H54 (cell line): Measurements from ENCODE around the gene ZNF613.
"Not testable (repeated sequence)": the region's sequence is repeated elsewhere in the genome, so short reads cannot be mapped to it uniquely, and the experiment has no call there.

Experiments used
- DNase-seq: peaks from one replicate; pipeline ENCODE4 v3.0.0; 2011; ENCODE audit warnings: low spot score, mixed read lengths; ENCODE audit not compliant: insufficient read length
- FAIRE-seq: peaks from 3 replicates; lab custom pipeline; 2011; peaks lifted over from hg19 to GRCh38; lab: Jason Lieb, UNC
- POLR2A ChIP-seq: IDR thresholded peaks from 2 replicates; pipeline ENCODE4 v1.6.1; 2011; ENCODE audit warnings: low read depth, mild to moderate bottlenecking, low read length

Gene ZNF613

DNA sequence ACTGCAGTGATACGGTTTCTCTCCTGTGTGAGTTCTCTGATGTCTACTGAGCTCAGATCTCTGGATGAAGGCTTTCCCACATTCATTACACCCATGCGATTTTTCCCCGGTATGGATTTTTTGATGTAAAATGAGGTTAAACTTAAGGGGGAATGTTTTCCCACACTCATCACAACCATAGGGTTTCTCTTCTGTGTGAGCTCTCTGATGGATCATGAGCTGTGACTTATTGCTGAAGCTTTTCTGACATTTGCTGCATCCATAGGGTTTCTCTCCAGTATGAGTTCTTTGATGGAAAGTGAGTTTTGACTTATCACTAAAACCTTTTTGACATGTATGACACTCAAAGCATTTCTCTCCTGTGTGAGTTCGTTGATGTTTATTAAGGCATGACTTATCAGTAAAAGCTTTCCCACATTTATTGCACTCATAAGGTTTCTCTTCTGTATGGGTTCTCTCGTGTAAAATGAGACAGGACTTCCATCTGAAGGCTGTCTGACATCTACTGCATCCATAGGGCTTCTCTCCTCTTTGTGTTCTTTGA is 11.9 kb upstream of the ZNF613 start:
- TF ChIP-seq POLR2A = no peak
- DNase-seq (no peak), FAIRE-seq (peak; percentile 20)

DNA sequence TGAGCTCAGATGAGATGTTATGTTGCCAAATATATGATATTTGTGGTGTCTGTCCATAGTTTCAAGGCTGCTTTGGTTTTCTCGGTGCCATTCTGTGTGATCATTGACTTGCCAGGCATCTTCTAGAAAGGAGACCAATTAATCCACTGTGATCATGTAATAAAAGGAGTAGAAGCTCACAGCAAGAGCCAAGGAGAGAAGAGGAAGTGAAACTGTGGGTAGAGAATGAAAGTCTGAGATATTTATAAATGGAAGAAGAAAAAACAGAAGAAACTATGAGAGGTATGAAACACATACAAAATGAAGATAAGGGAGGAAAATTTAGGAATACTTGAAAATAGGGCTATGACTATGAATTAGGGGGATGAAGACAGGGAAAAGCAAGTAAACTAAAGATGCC is 11.1 kb upstream of the ZNF613 start:
- no peak for DNase-seq
- FAIRE-seq = no peak
- TF ChIP-seq POLR2A = no peak

DNA sequence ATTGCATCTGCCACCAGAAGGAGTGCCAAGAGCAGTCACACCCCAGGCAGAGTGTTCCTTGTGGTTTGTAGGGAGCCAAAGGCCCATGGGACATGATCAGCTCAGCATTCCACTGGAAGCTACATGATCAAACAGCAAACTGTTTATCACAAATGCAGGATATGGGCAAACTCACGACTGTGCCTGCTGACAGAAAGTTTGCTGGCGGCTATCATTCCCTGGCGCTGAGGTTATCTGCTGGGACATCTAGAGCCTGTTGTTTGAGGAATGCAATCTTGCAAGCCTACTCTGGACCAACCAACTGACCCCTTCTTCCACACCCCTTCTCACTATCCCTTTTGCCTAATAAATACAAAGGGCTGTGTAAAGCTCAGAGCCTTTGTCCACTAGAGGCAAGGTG is 7.7 kb upstream of the ZNF613 start:
- no peak for FAIRE-seq
- no peak for DNase-seq
- TF ChIP-seq POLR2A = no peak

DNA sequence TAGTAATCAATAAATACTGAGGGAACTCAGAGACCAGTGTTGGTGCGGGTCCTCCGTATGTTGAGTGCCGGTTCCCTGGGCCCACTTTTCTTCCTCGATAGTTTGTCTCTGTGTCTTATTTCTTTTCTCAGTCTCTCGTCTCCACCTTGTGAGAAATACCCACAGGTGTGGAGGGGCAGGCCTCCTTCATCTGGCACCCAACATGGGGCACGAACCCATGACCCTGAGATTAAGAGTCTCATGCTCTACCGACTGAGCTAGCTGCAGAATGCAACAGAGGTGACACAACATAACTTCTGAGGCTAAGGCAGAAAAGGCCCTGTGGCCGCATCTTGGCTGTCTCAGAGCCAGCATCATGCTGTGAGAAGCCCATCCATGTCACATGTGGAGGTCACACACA is 5.3 kb upstream of the ZNF613 start:
- no peak for FAIRE-seq
- TF ChIP-seq POLR2A = no peak
- DNase-seq = no peak

DNA sequence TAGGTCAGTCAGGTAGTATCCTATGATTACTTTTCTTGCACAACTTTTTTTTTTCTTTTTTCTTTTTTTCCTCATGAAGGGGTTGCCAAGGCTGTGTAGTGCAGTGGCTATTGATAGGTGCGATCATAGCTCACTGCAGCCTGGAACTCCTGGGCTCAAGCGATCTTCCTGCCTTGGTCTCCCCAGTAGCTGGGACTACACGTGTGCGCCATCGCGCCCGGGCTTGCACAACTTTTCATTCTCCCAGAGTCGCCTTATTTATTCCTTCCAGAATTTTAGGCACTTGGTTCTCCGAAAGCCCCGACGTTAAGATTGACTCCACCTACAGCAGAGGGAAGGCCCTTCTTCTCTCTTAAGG is 867 bp upstream of the ZNF613 start:
- no peak for DNase-seq
- TF ChIP-seq POLR2A = no peak
- FAIRE-seq = no peak

DNA sequence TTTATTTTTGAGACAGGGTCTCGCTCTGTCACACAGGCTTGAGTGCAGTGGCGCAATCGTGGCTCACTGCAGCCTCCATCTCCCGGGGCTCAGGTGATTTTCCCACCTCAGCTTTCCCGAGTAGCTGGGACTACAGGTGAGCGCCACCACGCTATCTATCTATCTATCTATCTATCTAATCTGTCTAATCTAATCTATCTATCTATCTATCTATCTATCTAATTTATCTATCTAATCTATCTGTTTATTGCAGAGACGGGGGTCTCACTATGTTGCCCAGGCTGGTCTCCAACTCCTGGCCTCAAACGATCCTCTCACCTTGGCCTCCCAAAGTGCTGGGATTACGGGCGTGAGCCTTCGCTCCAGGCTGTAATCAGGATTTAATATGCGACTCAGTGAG is 587 bp downstream of the ZNF613 start:
- FAIRE-seq (no peak), DNase-seq (no peak)
- no peak for TF ChIP-seq POLR2A

DNA sequence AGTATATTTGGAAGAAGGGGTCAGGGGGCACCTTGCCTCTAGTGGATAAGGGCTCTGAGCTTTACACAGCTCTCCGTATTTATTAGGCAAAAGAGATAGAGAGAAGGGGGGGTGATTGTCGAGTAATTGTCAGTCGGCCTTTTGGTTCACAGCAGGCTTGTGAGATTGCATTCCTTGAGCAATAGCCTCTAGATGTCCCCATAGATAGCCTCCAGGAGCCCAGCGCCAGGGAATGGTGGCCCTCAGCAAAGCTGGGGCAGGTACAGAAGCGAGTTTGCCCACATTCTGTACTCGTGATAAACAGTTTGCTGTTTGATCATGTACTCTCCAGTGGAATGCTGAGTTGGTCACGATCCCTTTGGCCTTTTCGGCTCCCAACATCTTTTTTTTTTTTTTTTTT is 4.6 kb downstream of the ZNF613 start:
- no peak for FAIRE-seq
- no peak for TF ChIP-seq POLR2A
- no peak for DNase-seq

DNA sequence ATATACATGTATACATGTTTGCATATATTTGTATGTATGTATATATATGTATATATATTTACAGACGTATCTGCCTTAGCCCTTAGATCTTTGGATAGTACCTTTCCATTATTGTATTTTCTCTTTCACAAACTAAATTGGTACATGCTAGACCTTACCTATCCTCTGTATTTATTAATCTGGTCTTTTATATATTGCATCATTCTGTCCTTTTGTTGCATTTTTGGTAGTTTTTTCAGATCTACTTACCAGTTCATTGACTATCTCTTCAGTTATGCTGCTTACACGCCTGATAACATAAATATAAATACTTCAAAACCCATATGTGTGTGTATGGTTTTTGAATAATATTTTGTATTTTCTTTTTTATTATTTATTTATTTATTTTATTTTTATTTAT is 11.7 kb downstream of the ZNF613 start:
- TF ChIP-seq POLR2A = no peak
- FAIRE-seq (no peak), DNase-seq (no peak)

DNA sequence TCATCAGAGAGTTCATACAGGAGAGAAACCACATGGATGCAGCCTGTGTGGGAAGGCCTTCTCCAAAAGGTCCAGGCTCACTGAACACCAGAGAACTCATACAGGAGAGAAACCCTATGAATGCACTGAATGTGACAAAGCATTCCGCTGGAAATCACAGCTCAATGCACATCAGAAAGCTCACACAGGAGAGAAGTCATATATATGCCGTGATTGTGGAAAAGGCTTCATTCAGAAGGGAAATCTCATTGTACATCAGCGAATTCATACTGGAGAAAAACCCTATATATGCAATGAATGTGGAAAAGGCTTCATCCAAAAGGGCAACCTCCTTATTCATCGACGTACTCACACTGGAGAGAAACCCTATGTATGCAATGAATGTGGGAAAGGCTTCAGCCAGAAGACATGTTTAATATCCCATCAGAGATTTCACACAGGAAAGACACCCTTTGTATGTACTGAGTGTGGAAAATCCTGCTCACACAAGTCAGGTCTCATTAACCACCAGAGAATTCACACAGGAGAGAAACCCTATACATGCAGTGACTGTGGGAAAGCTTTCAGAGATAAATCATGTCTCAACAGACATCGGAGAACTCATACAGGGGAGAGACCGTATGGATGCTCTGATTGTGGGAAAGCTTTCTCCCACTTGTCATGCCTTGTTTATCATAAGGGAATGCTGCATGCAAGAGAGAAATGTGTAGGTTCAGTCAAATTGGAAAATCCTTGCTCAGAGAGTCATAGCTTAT is 17.7 kb downstream of the ZNF613 start:
- TF ChIP-seq POLR2A = no peak
- DNase-seq (no peak), FAIRE-seq (no peak)

DNA sequence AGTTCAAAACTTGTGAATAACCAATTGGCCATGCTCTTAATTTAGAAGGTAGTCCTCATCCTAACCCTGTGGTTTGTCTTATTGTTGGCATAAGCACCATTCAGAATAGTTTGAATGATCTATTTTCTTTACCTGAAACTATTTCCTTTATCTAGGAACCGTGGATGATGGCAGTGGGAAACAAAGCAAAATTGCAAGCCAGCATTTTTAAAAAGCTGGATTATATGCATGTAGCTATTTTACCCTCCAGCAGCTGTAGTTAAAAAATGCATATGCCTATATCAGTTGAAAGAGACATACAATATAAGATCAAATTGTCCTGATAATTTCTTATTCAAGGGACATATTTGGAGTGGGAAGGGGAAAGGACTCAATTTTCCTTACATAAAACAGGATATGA is 19.3 kb downstream of the ZNF613 start:
- DNase-seq (no peak), FAIRE-seq (no peak)
- no peak for TF ChIP-seq POLR2A

DNA sequence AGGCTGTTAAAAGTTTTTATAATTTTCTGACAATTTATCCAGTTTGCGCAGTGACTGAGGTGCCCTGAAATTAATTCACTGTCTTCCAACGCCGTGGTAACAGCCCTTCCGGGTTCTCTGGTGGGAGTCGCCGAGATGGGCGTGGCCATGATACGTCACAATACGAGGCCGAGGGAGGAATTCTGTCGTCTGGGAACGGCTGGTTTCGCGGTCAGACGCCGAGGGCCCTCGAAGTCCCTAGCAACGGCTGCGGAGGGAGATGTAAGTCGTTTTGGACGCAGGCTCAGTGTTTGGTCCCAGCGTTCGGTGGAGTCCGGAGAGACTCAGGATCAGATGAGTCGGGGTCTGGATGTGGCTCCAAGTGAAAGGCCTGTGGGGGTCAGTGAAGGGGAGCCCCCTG is 21.7 kb downstream of the ZNF613 start:
- no peak for DNase-seq
- no peak for TF ChIP-seq POLR2A
- FAIRE-seq = no peak

DNA sequence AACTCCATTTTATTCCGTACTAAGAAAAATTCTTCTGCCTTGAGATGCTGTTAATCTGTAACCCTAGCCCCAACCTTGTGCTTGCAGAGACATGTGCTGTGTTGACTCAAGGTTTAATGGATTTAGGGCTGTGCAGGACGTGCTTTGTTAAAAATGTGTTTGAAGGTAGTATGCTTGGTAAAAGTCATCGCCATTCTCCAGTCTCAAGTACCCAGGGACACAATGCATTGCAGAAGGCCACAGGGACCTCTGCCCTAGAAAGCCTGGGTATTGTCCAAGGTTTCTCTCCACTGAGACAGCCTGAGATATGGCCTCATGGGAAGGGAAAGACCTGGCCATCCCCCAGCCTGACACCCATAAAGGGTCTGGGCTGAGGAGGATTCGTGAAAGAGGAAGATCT is 30.6 kb downstream of the ZNF613 start:
- not testable (repeated sequence) for FAIRE-seq, DNase-seq

DNA sequence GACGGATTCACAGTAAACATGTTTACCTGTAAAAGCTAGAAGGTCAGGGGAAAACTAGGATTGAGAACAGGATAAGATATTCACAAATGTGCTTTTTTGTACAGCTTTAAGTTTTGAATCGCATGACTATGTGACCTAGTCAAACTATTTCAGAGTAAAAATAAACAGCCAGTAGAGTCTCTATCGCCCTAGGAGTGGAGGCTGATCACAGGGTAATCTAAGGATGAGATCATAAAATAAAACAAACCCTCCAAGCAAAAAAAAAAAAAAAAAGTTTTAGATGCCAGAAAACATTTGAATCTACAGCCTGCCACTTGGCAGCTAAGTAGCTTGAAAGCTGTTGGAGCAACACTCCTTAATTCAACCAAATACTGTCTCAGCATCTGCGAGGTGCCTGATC is 32.5 kb downstream of the ZNF613 start:
- no peak for TF ChIP-seq POLR2A
- FAIRE-seq = no peak
- no peak for DNase-seq

DNA sequence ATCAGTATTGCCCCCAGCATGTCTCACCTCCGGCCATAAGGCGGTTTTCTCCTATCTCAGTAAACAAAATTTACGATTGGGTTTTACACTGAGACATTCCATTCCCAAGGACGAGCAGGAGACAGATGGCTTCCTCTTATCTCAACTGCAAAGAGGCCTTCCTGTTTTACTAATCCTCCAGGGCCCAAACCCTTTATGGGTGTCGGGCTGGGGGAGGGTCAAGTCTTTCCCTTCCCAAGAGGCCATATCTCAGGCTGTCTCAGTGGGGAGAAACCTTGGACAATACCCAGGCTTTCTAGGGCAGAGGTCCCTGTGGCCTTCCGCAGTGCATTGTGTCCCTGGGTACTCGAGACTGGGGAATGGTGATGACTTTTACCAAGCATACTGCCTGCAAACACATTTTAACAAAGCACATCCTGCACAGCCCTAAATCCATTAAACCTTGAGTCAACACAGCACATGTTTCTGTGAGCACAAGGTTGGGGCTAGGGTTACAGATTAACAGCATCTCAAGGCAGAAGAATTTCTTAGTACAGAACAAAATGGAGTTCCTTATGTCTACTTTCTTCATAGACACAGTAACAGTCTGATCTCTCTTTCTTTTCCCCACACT is 33.5 kb downstream of the ZNF613 start:
- FAIRE-seq, DNase-seq: not testable (repeated sequence)

DNA sequence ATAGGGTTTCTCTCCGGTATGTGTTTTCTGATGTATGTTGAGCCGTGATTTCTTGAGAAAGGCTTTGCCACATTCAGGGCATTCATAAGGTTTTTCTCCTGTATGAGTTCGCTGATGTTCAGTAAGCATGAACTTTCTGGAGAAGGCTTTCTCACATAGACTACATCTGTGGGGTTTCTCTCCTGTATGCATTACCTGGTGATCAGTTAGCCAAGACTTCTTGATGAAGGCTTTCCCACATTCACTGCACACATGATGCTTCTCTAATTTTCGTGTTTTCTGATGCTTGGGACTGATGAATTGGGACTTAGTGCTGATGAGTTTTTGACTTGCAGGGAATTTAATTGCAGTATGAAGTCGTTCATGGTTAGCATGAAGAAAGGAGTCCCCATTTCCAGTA is 38.3 kb downstream of the ZNF613 start:
- TF ChIP-seq POLR2A = no peak
- DNase-seq (no peak), FAIRE-seq (no peak)
